Loucy (cell line): Measurements from ENCODE around the gene STAC2.

Source experiments
- H2AFZ ChIP-seq: fragments of 200-600 bp; sonication (generic); 2 replicates; pipeline ENCODE4 v1.6.0; 2016; ENCODE audit warnings: antibody characterized with exemption, mild to moderate bottlenecking, low read length, moderate library complexity
- H3F3A ChIP-seq: fragments of 200-600 bp; 2 replicates; pipeline ENCODE4 v1.6.0; 2016; ENCODE audit warnings: antibody characterized with exemption, low read depth, mild to moderate bottlenecking
- H3K27me3 ChIP-seq: fragments of 200-600 bp; sonication (generic); 2 replicates; pipeline ENCODE4 v1.6.1; 2014; ENCODE audit warnings: low read length, mild to moderate bottlenecking; ENCODE audit not compliant: insufficient read depth, poor library complexity, severe bottlenecking
- H3K36me3 ChIP-seq: fragments of 200-600 bp; sonication (generic); 2 replicates; pipeline ENCODE4 v1.6.1; 2016; ENCODE audit warnings: low read length; ENCODE audit not compliant: insufficient read depth
- H3K4me1 ChIP-seq: fragments of 200-600 bp; sonication (generic); 2 replicates; pipeline ENCODE4 v1.5.1; 2014; ENCODE audit warnings: low read length, mild to moderate bottlenecking; ENCODE audit not compliant: insufficient read depth, poor library complexity, severe bottlenecking
- H3K4me2 ChIP-seq: fragments of 200-600 bp; sonication (generic); 2 replicates; pipeline ENCODE4 v1.6.0; 2014; ENCODE audit warnings: antibody characterized with exemption, low read length, low read depth, mild to moderate bottlenecking; ENCODE audit not compliant: poor library complexity, severe bottlenecking
- H3K4me3 ChIP-seq: fragments of 200-600 bp; sonication (generic); 2 replicates; pipeline ENCODE4 v1.5.1; 2014; ENCODE audit warnings: low read length, mild to moderate bottlenecking, mixed read lengths; ENCODE audit not compliant: poor library complexity, severe bottlenecking
- H3K79me2 ChIP-seq: fragments of 200-600 bp; sonication (generic); 2 replicates; pipeline ENCODE4 v1.6.1; 2014; ENCODE audit warnings: low read length; ENCODE audit not compliant: insufficient read depth
- H3K9ac ChIP-seq: fragments of 200-600 bp; sonication (generic); 2 replicates; pipeline ENCODE4 v1.6.0; 2014; ENCODE audit warnings: mild to moderate bottlenecking, low read depth, low read length, moderate library complexity; ENCODE audit not compliant: poor library complexity, severe bottlenecking
- H3K9me2 ChIP-seq: fragments of 200-600 bp; sonication (generic); replicated peaks from 2 replicates; pipeline ENCODE4 v1.6.1; 2016; ENCODE audit warnings: low read depth, low read length, mixed read lengths
- H3K9me3 ChIP-seq: fragments of 200-600 bp; sonication (generic); 2 replicates; pipeline ENCODE4 v1.6.1; 2014; ENCODE audit warnings: mild to moderate bottlenecking, antibody characterized with exemption, low read length, low read depth; ENCODE audit not compliant: insufficient read depth
- H4K20me1 ChIP-seq: fragments of 200-600 bp; sonication (generic); 2 replicates; pipeline ENCODE4 v1.6.0; 2014; ENCODE audit warnings: antibody characterized with exemption, low read length, mild to moderate bottlenecking; ENCODE audit not compliant: insufficient read depth, poor library complexity, severe bottlenecking
- EZH2phosphoT487 ChIP-seq: fragments of 200-600 bp; IDR thresholded peaks from 2 replicates; pipeline ENCODE4 v1.6.1; 2018; ENCODE audit warnings: antibody characterized with exemption, mild to moderate bottlenecking, moderate library complexity, borderline replicate concordance
- TF ChIP-seq, protein P1 (sequence below): fragments of 200-600 bp; sonication (generic); conservative IDR thresholded peaks from 2 replicates; pipeline ENCODE4 v1.5.1; 2014; ENCODE audit warnings: mild to moderate bottlenecking, antibody characterized with exemption, low read length

STAC2 gene

DNA sequence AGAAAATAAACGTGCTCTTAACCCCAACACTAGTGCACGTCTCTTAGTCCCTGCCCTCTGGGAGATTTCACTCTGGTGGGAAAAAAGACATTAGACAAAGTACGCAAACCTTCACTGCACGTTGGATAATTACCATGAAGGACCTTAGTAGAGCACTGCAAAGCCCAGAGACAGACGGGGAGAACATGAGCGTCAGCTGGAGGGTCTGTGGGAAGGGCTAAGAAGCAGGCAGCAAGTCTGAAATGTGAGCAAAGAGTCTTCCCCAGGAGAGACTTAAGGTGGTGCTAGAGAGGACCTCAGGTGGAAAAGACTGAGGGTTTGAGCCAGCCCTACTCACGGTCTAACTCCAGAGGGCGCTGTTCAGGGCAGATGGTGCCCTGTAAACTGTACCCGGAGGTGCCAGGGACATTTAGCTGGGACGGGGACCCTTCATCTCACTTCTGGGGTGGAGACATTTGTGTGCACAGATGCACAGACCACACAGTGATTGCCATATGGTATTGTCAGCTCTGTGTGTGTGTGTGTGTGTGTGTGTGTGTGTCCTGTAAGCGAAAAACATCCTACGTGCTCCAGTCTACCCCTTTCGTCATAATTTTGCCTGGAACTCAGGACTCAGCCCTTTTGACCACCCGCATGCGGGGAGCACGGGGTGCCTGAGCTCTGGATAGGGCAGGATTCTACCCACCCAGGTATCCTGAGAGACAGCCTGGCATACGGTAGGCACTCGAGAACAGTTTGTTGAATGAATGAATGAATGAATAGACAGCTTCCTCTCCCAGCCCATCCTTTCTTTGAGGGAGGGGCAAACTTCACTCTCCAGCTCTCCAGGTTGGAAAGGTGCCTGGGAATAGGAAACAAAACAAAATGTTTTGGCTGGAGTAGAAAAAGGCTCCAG is 10.1 kb upstream of the STAC2 start:
- peaks cover 31% of the 10 kb centered on the region for H3K4me1 ChIP-seq
- no peak overlapping the region for H3K4me2 ChIP-seq

DNA sequence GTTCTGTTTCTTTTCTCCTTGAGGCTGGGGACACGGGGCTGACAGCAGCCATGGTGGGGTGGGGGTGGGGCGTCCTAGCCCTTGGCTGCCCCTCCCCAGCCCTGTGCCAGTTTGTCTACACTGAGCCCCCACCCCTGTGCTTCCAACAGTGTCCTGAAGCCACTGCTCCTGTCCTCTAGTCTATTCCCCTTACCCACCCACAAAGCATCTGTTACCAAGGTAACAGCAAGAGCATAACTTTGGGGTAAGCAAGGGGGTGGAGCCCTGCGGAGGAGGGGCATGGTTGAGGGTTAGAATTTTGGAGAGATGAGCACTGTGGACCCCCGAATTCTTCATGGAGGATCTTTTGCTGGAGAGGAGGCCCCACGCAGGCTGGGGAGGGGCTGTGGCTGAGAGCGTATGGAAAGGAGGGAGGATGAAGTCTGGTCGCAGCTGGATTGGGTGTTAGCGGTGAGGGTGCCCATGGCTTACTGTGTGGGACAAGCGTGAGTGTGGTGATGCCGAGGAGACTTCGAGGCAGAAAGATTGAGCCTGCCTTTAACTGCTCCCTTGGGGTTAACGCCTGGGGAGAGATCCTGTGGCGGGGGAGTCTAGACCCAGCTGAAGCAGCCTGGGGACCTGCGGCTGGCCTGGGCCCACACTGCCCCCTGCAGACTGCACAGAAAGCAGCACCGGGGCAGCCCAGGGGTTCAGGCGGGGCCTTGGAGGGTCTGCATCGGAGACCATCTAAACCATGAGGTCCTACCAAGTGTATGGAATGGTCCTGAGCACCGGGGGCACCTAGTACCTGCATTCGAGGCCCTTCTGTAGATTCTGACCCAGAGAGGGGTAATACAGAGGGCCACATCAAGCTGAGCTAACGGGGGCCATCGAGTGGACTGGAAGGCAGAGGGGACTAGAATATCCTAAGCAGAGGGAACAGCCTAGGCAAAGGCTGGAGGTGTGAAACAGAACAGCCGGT is 6.1 kb upstream of the STAC2 start:
- Histone ChIP-seq H3K9ac (peak overlapping the region; percentile 41), H3K79me2 (no peaks in the 10 kb centered on the region), H4K20me1 (no peaks in the 10 kb centered on the region), H3K4me1 (peaks cover 13% of the 10 kb centered on the region), H3K36me3 (no peaks in the 10 kb centered on the region), H2AFZ (peak overlapping the region; percentile 54; the same call in 1 of the 2 replicates), H3K9me3 (no peaks in the 10 kb centered on the region), H3K9me2 (no peaks in the 10 kb centered on the region), H3K4me2 (peak overlapping the region; percentile 74), H3K4me3 (peak overlapping the region; percentile 58), H3K27me3 (no peaks in the 10 kb centered on the region), H3F3A (no peaks in the 10 kb centered on the region)
- no peak for TF ChIP-seq EZH2phosphoT487
- TF ChIP-seq, protein P1, sequence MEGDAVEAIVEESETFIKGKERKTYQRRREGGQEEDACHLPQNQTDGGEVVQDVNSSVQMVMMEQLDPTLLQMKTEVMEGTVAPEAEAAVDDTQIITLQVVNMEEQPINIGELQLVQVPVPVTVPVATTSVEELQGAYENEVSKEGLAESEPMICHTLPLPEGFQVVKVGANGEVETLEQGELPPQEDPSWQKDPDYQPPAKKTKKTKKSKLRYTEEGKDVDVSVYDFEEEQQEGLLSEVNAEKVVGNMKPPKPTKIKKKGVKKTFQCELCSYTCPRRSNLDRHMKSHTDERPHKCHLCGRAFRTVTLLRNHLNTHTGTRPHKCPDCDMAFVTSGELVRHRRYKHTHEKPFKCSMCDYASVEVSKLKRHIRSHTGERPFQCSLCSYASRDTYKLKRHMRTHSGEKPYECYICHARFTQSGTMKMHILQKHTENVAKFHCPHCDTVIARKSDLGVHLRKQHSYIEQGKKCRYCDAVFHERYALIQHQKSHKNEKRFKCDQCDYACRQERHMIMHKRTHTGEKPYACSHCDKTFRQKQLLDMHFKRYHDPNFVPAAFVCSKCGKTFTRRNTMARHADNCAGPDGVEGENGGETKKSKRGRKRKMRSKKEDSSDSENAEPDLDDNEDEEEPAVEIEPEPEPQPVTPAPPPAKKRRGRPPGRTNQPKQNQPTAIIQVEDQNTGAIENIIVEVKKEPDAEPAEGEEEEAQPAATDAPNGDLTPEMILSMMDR = peak; percentile 93

More for the DNA sequence above, 10.1 kb upstream of the STAC2 start:
- Histone ChIP-seq H3K36me3 (no peaks in the 10 kb centered on the region), H3F3A (no peaks in the 10 kb centered on the region), H3K4me3 (no peak overlapping the region), H3K27me3 (no peaks in the 10 kb centered on the region), H3K9me2 (no peaks in the 10 kb centered on the region), H3K9ac (no peak overlapping the region), H3K79me2 (no peaks in the 10 kb centered on the region), H4K20me1 (no peaks in the 10 kb centered on the region), H3K9me3 (no peaks in the 10 kb centered on the region), H2AFZ (no peak overlapping the region)
- TF ChIP-seq, protein P1 = peak; percentile 99
- no peak for TF ChIP-seq EZH2phosphoT487

DNA sequence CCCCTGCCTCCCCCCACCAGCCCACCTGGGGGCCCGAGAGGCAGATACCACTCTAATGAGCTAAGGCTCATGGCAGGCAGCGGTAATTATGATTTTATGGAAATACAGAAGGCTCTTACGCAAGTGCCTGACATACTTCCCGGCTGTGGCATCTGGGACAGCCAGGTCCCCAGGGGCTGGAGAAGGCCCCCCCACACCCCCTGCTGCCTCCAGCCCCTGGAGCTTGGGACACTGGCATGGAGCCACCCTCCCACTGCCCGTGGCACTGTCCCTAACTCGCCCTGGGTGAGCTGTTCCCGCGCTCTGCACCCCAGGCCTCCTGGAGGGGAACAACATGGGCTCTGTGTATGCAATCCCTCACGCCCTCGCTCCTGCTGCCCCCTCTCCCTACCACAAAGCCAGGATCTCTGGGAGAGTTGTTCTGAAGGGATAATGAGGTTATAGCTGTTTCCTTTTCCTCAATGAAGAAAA is 5.4 kb upstream of the STAC2 start:
- Histone ChIP-seq H3F3A (no peaks in the 10 kb centered on the region), H3K4me2 (peak overlapping the region; percentile 74), H3K9ac (no peak overlapping the region), H3K4me1 (peaks cover 12% of the 10 kb centered on the region), H3K9me3 (no peaks in the 10 kb centered on the region), H3K4me3 (no peak overlapping the region), H4K20me1 (no peaks in the 10 kb centered on the region), H2AFZ (no peak overlapping the region), H3K9me2 (no peaks in the 10 kb centered on the region), H3K36me3 (no peaks in the 10 kb centered on the region), H3K79me2 (no peaks in the 10 kb centered on the region), H3K27me3 (no peaks in the 10 kb centered on the region)
- TF ChIP-seq EZH2phosphoT487 = no peak
- TF ChIP-seq, protein P1 = no peak
